Neural progenitor cell (in vitro differentiated cells): Measurements from ENCODE around the gene ALK.

Source experiments
- EZH2 ChIP-seq: fragments of 200-600 bp; sonication (generic); IDR thresholded peaks from 2 replicates; pipeline ENCODE4 v1.6.1; 2017; ENCODE audit warnings: antibody characterized with exemption, mild to moderate bottlenecking, moderate library complexity
- EZH2phosphoT487 ChIP-seq: fragments of 200-600 bp; sonication (generic); IDR thresholded peaks from 2 replicates; pipeline ENCODE4 v1.6.1; 2017; ENCODE audit warnings: antibody characterized with exemption
- TF ChIP-seq, protein P1 (sequence below): fragments of 200-600 bp; sonication (generic); IDR thresholded peaks from 2 replicates; pipeline ENCODE4 v1.5.1; 2017; ENCODE audit warnings: antibody characterized with exemption, mild to moderate bottlenecking

DNA sequence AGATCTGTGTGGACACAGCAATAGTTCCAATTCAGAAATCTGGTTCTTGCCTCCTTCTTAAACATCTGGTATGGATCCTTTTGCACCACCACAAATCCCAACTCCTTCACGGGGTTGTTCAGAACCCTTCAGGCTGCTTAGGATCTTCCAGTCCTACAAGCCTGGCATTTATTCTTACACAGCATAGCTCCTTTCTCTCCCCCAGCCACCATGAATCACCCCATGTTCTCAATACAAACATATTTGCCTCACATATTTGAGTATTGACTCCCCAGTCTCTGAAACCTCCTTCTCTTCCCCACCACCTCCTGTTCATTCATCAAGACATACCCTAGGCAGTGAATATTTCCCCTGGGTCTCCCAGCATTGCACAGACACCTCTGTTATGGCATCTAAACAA is 155.2 kb downstream of the ALK start:
- TF ChIP-seq, protein P1, sequence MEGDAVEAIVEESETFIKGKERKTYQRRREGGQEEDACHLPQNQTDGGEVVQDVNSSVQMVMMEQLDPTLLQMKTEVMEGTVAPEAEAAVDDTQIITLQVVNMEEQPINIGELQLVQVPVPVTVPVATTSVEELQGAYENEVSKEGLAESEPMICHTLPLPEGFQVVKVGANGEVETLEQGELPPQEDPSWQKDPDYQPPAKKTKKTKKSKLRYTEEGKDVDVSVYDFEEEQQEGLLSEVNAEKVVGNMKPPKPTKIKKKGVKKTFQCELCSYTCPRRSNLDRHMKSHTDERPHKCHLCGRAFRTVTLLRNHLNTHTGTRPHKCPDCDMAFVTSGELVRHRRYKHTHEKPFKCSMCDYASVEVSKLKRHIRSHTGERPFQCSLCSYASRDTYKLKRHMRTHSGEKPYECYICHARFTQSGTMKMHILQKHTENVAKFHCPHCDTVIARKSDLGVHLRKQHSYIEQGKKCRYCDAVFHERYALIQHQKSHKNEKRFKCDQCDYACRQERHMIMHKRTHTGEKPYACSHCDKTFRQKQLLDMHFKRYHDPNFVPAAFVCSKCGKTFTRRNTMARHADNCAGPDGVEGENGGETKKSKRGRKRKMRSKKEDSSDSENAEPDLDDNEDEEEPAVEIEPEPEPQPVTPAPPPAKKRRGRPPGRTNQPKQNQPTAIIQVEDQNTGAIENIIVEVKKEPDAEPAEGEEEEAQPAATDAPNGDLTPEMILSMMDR: no peak
- TF ChIP-seq EZH2: no peak
- TF ChIP-seq EZH2phosphoT487: no peak
